Measurements from ENCODE around the gene POLR2E. TPM values are rescaled to one million over a fixed set of nuclear protein-coding genes. Genes with fewer than 3 reads are reported as not detected.

The POLR2E gene
- total and polyA plus RNA-seq, 9 of the 15 experiments (the other 6 are each of a cell fraction or from before 2014, with no cell fraction given) = 3.4 to 413 (median 244) TPM

- no peak for TF ChIP-seq ZKSCAN8 (CRISPR knock-in tag; IDR thresholded peaks at IDR 0.05)
- TF ChIP-seq MYNN (IDR thresholded peaks at IDR 0.05) = no peak
- TF ChIP-seq MYNN (CRISPR knock-in tag; IDR thresholded peaks at IDR 0.05) = no peak
- no peak for TF ChIP-seq ELF1 (tag; IDR thresholded peaks at IDR 0.05)
- TF ChIP-seq ZBTB40 (IDR thresholded peaks at IDR 0.05) = no peak
- TF ChIP-seq ZBTB40 (CRISPR knock-in tag; IDR thresholded peaks at IDR 0.05) = no peak
- no peak for TF ChIP-seq ZNF436 (CRISPR knock-in tag; IDR thresholded peaks at IDR 0.05)
- TF ChIP-seq CBFB (CRISPR knock-in tag; IDR thresholded peaks at IDR 0.05) = no peak
- TF ChIP-seq MBD2 (IDR thresholded peaks at IDR 0.05; ENCODE audit: borderline replicate concordance, low read depth) = 0 out of 2 replicates have a peak, but pooled peaks have one; percentile 18
- TF ChIP-seq PATZ1 (CRISPR knock-in tag; IDR thresholded peaks at IDR 0.05; ENCODE audit: borderline replicate concordance) = no peak
- TF ChIP-seq SIX5 (IDR thresholded peaks at IDR 0.05; ENCODE audit: borderline replicate concordance in 1 of 2, insufficient read depth in 1 of 2, low read depth in 1 of 2, low read length in 2 of 2) = no peak
- no peak for TF ChIP-seq RFX1 (IDR thresholded peaks at IDR 0.05)
- no peak for TF ChIP-seq IFI16 (CRISPR knock-in tag; IDR thresholded peaks at IDR 0.05)
- TF ChIP-seq ZNF77 (CRISPR knock-in tag; IDR thresholded peaks at IDR 0.05) = no peak
- no peak for TF ChIP-seq TRIM28 (IDR thresholded peaks at IDR 0.05)
These were observed 30.2 kb downstream of the POLR2E start (continued) for GRCh38 chr19:1064661-1065605.

All from K562 (cell line).